ENCODE measurements around the gene PIGN.

The PIGN gene

GRCh38 chr18:62186774-62187542, at the start of gene PIGN, which contains the start of gene RELCH:
Gene PIGN, minus strand, starts transcription at chr18:62187056. Its CDS starts 25,703 bp downstream, at chr18:62161353.
Gene RELCH, plus strand, starts transcription at chr18:62187255. Its CDS starts 251 bp downstream, at chr18:62187506.
- peak; percentile 98 for DNase-seq (ENCODE audit: low spot score)

GRCh38 chr18:62236252-62236651, 49.4 kb upstream of the PIGN start:
- no peak for DNase-seq (ENCODE audit: low spot score)

- no peak for DNase-seq (ENCODE audit: low spot score)
Measured at GRCh38 chr18:62226047-62226446, 39.2 kb upstream of the PIGN start.

- DNase-seq (ENCODE audit: low spot score) = no peak
Measured at GRCh38 chr18:62224229-62224628, 37.4 kb upstream of the PIGN start.

GRCh38 chr18:62214790-62215189, 27.9 kb upstream of the PIGN start:
- no peak for DNase-seq (ENCODE audit: low spot score)

GRCh38 chr18:62211325-62211828, 24.5 kb upstream of the PIGN start:
- DNase-seq (ENCODE audit: low spot score) = no peak

- no peak for DNase-seq (ENCODE audit: low spot score)
Measured at GRCh38 chr18:62210138-62210537, 23.3 kb upstream of the PIGN start.

GRCh38 chr18:62209046-62209445, 22.2 kb upstream of the PIGN start:
- no peak for DNase-seq (ENCODE audit: low spot score)

- no peak for DNase-seq (ENCODE audit: low spot score)
Measured at GRCh38 chr18:62206593-62206992, 19.7 kb upstream of the PIGN start.

GRCh38 chr18:62205824-62206223, 19.0 kb upstream of the PIGN start:
- DNase-seq (ENCODE audit: low spot score) = no peak

GRCh38 chr18:62201870-62202269, 15.0 kb upstream of the PIGN start:
- DNase-seq (ENCODE audit: low spot score) = no peak

GRCh38 chr18:62200121-62200914, 13.5 kb upstream of the PIGN start:
- DNase-seq (ENCODE audit: low spot score) = no peak

- no peak for DNase-seq (ENCODE audit: low spot score)
Measured at GRCh38 chr18:62199629-62200028, 12.8 kb upstream of the PIGN start.

GRCh38 chr18:62198259-62198658, 11.4 kb upstream of the PIGN start:
- DNase-seq (ENCODE audit: low spot score) = peak; percentile 34

- no peak for DNase-seq (ENCODE audit: low spot score)
Measured at GRCh38 chr18:62196980-62197379, 10.1 kb upstream of the PIGN start.

- DNase-seq (ENCODE audit: low spot score) = no peak
Measured at GRCh38 chr18:62196079-62196478, 9.2 kb upstream of the PIGN start.

- no peak for DNase-seq (ENCODE audit: low spot score)
Measured at GRCh38 chr18:62189208-62189607, 2.4 kb upstream of the PIGN start.

GRCh38 chr18:62187543-62188510, 971 bp upstream of the PIGN start:
- peak; percentile 29 for DNase-seq (ENCODE audit: low spot score)

- DNase-seq (ENCODE audit: low spot score) = no peak
Measured at GRCh38 chr18:62186499-62186773, 420 bp downstream of the PIGN start.

GRCh38 chr18:62183578-62184195, 3.2 kb downstream of the PIGN start:
- peak; percentile 34 for DNase-seq (ENCODE audit: low spot score)

GRCh38 chr18:62182220-62182619, 4.6 kb downstream of the PIGN start:
- DNase-seq (ENCODE audit: low spot score) = no peak

- DNase-seq (ENCODE audit: low spot score) = no peak
Measured at GRCh38 chr18:62179213-62179612, 7.6 kb downstream of the PIGN start.

Measured in putamen (tissue), 1 donor.